Neural progenitor cell (in vitro differentiated cells): Measurements from ENCODE around the gene TMPRSS9. TPM values are rescaled to one million over a fixed set of nuclear protein-coding genes. Genes with fewer than 3 reads are reported as not detected.
A peak's percentile ranks its signal among the peaks of the same experiment; 100 is the strongest.

Source experiments
- DNase-seq: peaks from one replicate; pipeline ENCODE4 v3.0.0-alpha.2; 2016; ENCODE audit warnings: low spot score
- H2AFZ ChIP-seq: fragments of 200-600 bp; sonication (generic); replicated peaks from 2 replicates; pipeline ENCODE4 v1.6.1; 2016; ENCODE audit warnings: antibody characterized with exemption
- H3F3A ChIP-seq: fragments of 200-600 bp; sonication (generic); 2 replicates; pipeline ENCODE4 v1.6.1; 2016; ENCODE audit warnings: antibody characterized with exemption, low read depth
- H3K27ac ChIP-seq: fragments of 200-600 bp; sonication (generic); 2 replicates; pipeline ENCODE4 v1.5.1; 2016; ENCODE audit warnings: mild to moderate bottlenecking
- H3K27me3 ChIP-seq: fragments of 200-600 bp; sonication (generic); 2 replicates; pipeline ENCODE4 v1.6.1; 2016; ENCODE audit warnings: mild to moderate bottlenecking, moderate library complexity
- H3K36me3 ChIP-seq: fragments of 200-600 bp; sonication (generic); 2 replicates; pipeline ENCODE4 v1.5.1; 2016
- H3K4me1 ChIP-seq: fragments of 200-600 bp; sonication (generic); 2 replicates; pipeline ENCODE4 v1.6.1; 2016; ENCODE audit warnings: mixed run types
- H3K4me2 ChIP-seq: fragments of 200-600 bp; sonication (generic); 2 replicates; pipeline ENCODE4 v1.6.1; 2016
- H3K4me3 ChIP-seq: fragments of 200-600 bp; sonication (generic); 2 replicates; pipeline ENCODE4 v1.5.1; 2016
- H3K79me2 ChIP-seq: fragments of 200-600 bp; sonication (generic); 2 replicates; pipeline ENCODE4 v1.6.1; 2016; ENCODE audit warnings: low read depth
- H3K9ac ChIP-seq: fragments of 200-600 bp; sonication (generic); 2 replicates; pipeline ENCODE4 v1.6.1; 2016
- H3K9me3 ChIP-seq: fragments of 200-600 bp; sonication (generic); 2 replicates; pipeline ENCODE4 v1.5.1; 2016; ENCODE audit warnings: low read depth
- H4K20me1 ChIP-seq: fragments of 200-600 bp; sonication (generic); 2 replicates; pipeline ENCODE4 v1.6.1; 2016; ENCODE audit warnings: low read depth
- H3K27ac Mint-ChIP-seq: 3 replicates; pipeline ENCODE4 v1.8.0; 2021; ENCODE audit warnings: mixed read lengths
- H3K27me3 Mint-ChIP-seq: 2 replicates; pipeline ENCODE4 v1.8.0; 2022; ENCODE audit warnings: low read depth, mild to moderate bottlenecking, inconsistent platforms, moderate library complexity, mixed read lengths; ENCODE audit not compliant: insufficient read depth
- H3K36me3 Mint-ChIP-seq: 3 replicates; pipeline ENCODE4 v1.8.0; 2021; ENCODE audit warnings: mixed read lengths
- H3K4me1 Mint-ChIP-seq: 3 replicates; pipeline ENCODE4 v1.8.0; 2021; ENCODE audit warnings: mixed read lengths
- H3K4me3 Mint-ChIP-seq: 3 replicates; pipeline ENCODE4 v1.8.0; 2021; ENCODE audit warnings: mild to moderate bottlenecking, moderate library complexity, mixed read lengths
- H3K9me3 Mint-ChIP-seq: 3 replicates; pipeline ENCODE4 v1.8.0; 2020; ENCODE audit warnings: mixed read lengths
- EZH2 ChIP-seq: fragments of 200-600 bp; sonication (generic); IDR thresholded peaks from 2 replicates; pipeline ENCODE4 v1.6.1; 2017; ENCODE audit warnings: antibody characterized with exemption, mild to moderate bottlenecking, moderate library complexity
- EZH2phosphoT487 ChIP-seq: fragments of 200-600 bp; sonication (generic); IDR thresholded peaks from 2 replicates; pipeline ENCODE4 v1.6.1; 2017; ENCODE audit warnings: antibody characterized with exemption
- total RNA-seq: library from RNA; depleted of rRNA; stranded (reverse); fragments of >200 nt; gene quantifications from 2 replicates; pipeline ENCODE4 v1.2.3, GENCODE V29; 2015; ENCODE audit warnings: low replicate concordance
- TF ChIP-seq, protein P1 (sequence below): fragments of 200-600 bp; sonication (generic); IDR thresholded peaks from 2 replicates; pipeline ENCODE4 v1.5.1; 2017; ENCODE audit warnings: antibody characterized with exemption, mild to moderate bottlenecking

Gene TMPRSS9
- total RNA-seq, 1 donor from 2014 or later = not detected

DNA sequence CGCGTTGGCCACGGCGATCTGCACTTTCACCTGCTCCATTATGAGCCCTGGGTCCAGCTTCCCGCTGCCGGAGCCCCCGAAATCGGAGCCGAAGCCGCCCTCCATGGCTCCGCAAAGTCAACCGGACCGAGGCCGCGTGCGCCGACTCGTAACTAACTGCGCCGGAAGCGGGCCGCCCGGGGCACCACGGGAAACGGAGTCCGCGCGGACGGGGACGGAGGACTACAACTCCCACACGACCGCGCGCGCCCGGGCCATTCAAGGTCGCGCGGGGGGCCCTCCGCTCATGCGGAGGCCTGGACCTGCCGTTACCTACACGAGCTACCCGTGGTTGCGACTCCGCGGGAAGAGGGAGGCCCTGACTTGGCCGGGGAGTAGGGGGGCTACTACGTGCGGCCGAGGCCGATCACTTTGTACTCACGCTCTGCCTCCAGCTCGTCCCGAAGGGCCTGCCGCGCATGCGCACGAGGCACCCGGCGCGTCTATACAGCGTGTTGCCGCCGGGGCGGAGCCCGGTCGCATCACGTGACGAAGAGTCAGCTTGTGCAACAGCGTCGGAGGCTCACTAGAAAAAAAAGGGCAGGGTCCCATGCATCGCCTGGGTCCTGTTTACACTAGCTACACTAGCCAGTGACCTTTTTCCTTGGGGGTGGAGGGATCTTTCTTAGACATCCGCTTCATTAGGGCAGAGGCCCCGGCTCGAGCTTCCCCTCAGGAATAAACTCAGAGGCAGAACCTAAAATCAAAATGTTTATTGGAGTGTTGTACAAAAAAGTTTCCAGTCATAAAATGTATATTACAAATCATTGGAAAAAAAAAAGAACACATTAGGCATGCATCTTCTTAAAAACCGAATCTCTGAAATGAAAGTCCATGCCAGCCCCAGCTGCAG is 67.6 kb downstream of the TMPRSS9 start, which contains the start of gene TIMM13:
Gene TIMM13, minus strand, starts transcription at position 158 of the 892 bp plus-strand sequence. Its CDS starts 53 bp downstream, at position 105.
- Histone ChIP-seq H3K27me3 (no peaks in the 10 kb centered on the region), H4K20me1 (peaks cover 38% of the 10 kb centered on the region), H2AFZ (peak within 1 kb of the TSS; percentile 93), H3K4me3 (peak within 1 kb of the TSS; percentile 81), H3K4me1 (peaks cover 18% of the 10 kb centered on the region), H3K9ac (peak within 1 kb of the TSS; percentile 85), H3K27ac (peak within 1 kb of the TSS; percentile 81), H3F3A (peaks cover 46% of the 10 kb centered on the region), H3K79me2 (peaks cover 25% of the 10 kb centered on the region), H3K9me3 (no peaks in the 10 kb centered on the region), H3K4me2 (peak within 1 kb of the TSS; percentile 82), H3K36me3 (no peaks in the 10 kb centered on the region)
- peak within 1 kb of the TSS; percentile 98 for H3K27ac Mint-ChIP-seq
- H3K27me3 Mint-ChIP-seq = peaks cover 23% of the 10 kb centered on the region
- peak within 1 kb of the TSS; percentile 95 for H3K4me3 Mint-ChIP-seq
- peak; percentile 100 for DNase-seq
- peaks cover 2% of the 10 kb centered on the region for H3K36me3 Mint-ChIP-seq
- TF ChIP-seq EZH2 (no peak), EZH2phosphoT487 (no peak)
- TF ChIP-seq, protein P1, sequence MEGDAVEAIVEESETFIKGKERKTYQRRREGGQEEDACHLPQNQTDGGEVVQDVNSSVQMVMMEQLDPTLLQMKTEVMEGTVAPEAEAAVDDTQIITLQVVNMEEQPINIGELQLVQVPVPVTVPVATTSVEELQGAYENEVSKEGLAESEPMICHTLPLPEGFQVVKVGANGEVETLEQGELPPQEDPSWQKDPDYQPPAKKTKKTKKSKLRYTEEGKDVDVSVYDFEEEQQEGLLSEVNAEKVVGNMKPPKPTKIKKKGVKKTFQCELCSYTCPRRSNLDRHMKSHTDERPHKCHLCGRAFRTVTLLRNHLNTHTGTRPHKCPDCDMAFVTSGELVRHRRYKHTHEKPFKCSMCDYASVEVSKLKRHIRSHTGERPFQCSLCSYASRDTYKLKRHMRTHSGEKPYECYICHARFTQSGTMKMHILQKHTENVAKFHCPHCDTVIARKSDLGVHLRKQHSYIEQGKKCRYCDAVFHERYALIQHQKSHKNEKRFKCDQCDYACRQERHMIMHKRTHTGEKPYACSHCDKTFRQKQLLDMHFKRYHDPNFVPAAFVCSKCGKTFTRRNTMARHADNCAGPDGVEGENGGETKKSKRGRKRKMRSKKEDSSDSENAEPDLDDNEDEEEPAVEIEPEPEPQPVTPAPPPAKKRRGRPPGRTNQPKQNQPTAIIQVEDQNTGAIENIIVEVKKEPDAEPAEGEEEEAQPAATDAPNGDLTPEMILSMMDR = no peak
- H3K9me3 Mint-ChIP-seq = no peaks in the 10 kb centered on the region
- peaks cover 11% of the 10 kb centered on the region for H3K4me1 Mint-ChIP-seq

DNA sequence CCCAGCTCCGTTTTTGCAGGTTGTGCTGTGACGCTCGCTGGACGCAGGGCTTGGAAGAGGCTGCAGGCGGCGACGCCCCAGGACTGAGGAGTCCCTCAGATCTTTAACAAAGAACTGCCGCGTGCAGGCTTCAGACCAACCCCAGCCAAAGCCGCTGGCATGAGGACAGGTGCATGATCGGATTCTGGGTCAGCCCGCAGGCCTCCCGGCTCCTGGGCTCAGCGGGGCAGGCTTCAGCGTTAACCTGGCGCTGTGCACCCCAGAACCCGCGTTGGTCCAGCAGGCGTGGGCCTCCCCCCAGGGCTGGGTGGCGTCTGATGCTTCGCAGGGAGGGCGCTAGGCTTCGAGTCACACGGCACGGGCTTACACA is 68.2 kb downstream of the TMPRSS9 start:
- peaks cover 2% of the 10 kb centered on the region for H3K36me3 Mint-ChIP-seq
- TF ChIP-seq, protein P1 = no peak
- TF ChIP-seq EZH2 = no peak
- no peak for TF ChIP-seq EZH2phosphoT487
- Histone ChIP-seq H3K4me3 (peak overlapping the region; percentile 81), H3K27me3 (no peaks in the 10 kb centered on the region), H3K27ac (peak overlapping the region; percentile 81), H3K9me3 (no peaks in the 10 kb centered on the region), H3K9ac (no peak overlapping the region), H3F3A (peaks cover 46% of the 10 kb centered on the region), H3K36me3 (no peaks in the 10 kb centered on the region), H4K20me1 (peaks cover 38% of the 10 kb centered on the region), H2AFZ (no peak overlapping the region), H3K79me2 (peaks cover 25% of the 10 kb centered on the region), H3K4me1 (peaks cover 18% of the 10 kb centered on the region), H3K4me2 (peak overlapping the region; percentile 82)
- H3K4me1 Mint-ChIP-seq = peaks cover 11% of the 10 kb centered on the region
- no peak overlapping the region for H3K27ac Mint-ChIP-seq
- peak; percentile 76 for DNase-seq
- H3K27me3 Mint-ChIP-seq = peaks cover 23% of the 10 kb centered on the region
- H3K4me3 Mint-ChIP-seq = peak overlapping the region; percentile 95
- no peaks in the 10 kb centered on the region for H3K9me3 Mint-ChIP-seq

- Histone ChIP-seq H3K4me1 (peaks cover 18% of the 10 kb centered on the region), H3F3A (peaks cover 46% of the 10 kb centered on the region), H3K27me3 (no peaks in the 10 kb centered on the region), H3K4me3 (no peak overlapping the region), H4K20me1 (peaks cover 31% of the 10 kb centered on the region), H2AFZ (no peak overlapping the region), H3K36me3 (no peaks in the 10 kb centered on the region), H3K4me2 (no peak overlapping the region), H3K9ac (no peak overlapping the region), H3K27ac (no peak overlapping the region), H3K79me2 (peaks cover 25% of the 10 kb centered on the region), H3K9me3 (no peaks in the 10 kb centered on the region)
- Mint-ChIP-seq H3K27me3 (peaks cover 23% of the 10 kb centered on the region), H3K9me3 (no peaks in the 10 kb centered on the region), H3K36me3 (peaks cover 2% of the 10 kb centered on the region), H3K4me3 (peak overlapping the region; percentile 50), H3K4me1 (peaks cover 11% of the 10 kb centered on the region), H3K27ac (peak overlapping the region; percentile 66)
- DNase-seq = no peak
- TF ChIP-seq, protein P1 = no peak
- TF ChIP-seq EZH2 (no peak), EZH2phosphoT487 (no peak)
These were observed 69.0 kb downstream of the TMPRSS9 start for GRCh38 chr19:2428756-2429711.
